Panc1 (cell line): ENCODE data around the gene CREBBP.

Experiments used
- POLR2AphosphoS5 ChIP-seq: IDR thresholded peaks from 2 replicates; pipeline ENCODE4 v1.6.1; 2012; ENCODE audit warnings: mild to moderate bottlenecking, low read depth, low read length, moderate library complexity
- REST ChIP-seq, 2 experiments: IDR thresholded peaks; 2 replicates each; pipeline ENCODE4 v1.6.1; 2011 to 2012; ENCODE audit warnings: low read depth in 2 of 2, control low read depth in 1 of 2, low read length in 1 of 2, mild to moderate bottlenecking in 1 of 2, moderate library complexity in 1 of 2; ENCODE audit not compliant: insufficient read depth in 1 of 2
- SIN3A ChIP-seq: IDR thresholded peaks from 2 replicates; pipeline ENCODE4 v1.6.1; 2012; ENCODE audit warnings: low read depth, mild to moderate bottlenecking, low read length, moderate library complexity, borderline replicate concordance; ENCODE audit not compliant: insufficient read depth
- TCF7L2 ChIP-seq: IDR thresholded peaks from 2 replicates; pipeline ENCODE4 v1.6.1; 2011; ENCODE audit warnings: mild to moderate bottlenecking, low read depth, low read length, inconsistent platforms
- TF ChIP-seq, protein P1 (sequence below): fragments of 450-650 bp; IDR thresholded peaks from 2 replicates; pipeline ENCODE4 v1.5.1; 2017; ENCODE audit warnings: mild to moderate bottlenecking

DNA sequence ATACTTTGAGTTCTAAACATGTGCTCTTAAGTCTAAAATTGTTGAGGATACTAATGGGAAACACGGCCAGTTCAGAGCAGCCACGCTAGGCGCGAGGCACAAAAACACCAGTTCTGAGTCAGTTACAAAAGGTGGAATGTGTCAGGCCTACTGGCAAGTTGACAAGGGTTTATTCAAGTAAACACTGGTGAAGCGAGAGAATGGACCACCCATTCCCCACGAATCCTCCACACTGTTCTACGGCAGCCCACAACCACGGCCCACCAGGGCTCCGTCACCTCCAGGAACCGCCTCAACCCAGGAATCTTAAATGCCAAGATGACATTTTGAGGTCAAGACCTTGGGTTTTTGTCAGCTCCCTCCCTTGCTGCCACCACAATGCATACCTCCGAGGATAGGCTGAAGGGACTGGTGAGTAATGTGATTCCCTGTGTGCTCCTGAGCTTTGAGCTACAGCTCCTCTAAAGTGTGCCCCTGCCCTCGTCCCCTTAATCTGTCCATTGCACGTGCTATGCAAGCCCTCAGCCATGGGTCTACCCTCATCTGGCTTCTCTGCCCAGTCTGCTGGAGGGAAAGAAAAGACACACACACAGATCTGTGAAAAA is 134.7 kb downstream of the CREBBP start:
- TF ChIP-seq, protein P1, sequence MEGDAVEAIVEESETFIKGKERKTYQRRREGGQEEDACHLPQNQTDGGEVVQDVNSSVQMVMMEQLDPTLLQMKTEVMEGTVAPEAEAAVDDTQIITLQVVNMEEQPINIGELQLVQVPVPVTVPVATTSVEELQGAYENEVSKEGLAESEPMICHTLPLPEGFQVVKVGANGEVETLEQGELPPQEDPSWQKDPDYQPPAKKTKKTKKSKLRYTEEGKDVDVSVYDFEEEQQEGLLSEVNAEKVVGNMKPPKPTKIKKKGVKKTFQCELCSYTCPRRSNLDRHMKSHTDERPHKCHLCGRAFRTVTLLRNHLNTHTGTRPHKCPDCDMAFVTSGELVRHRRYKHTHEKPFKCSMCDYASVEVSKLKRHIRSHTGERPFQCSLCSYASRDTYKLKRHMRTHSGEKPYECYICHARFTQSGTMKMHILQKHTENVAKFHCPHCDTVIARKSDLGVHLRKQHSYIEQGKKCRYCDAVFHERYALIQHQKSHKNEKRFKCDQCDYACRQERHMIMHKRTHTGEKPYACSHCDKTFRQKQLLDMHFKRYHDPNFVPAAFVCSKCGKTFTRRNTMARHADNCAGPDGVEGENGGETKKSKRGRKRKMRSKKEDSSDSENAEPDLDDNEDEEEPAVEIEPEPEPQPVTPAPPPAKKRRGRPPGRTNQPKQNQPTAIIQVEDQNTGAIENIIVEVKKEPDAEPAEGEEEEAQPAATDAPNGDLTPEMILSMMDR: no peak
- TF ChIP-seq POLR2AphosphoS5 (no peak), REST (IDR thresholded peaks at IDR 0.05; ENCODE audit: insufficient read depth in 1 of 2, low read depth in 2 of 2, low read length in 1 of 2) (no peak), SIN3A (no peak), TCF7L2 (no peak)
